K562 (cell line): ENCODE results near the gene SCYL2. TPM values are rescaled to one million over a fixed set of nuclear protein-coding genes. Genes with fewer than 3 reads are reported as not detected.

Source experiments
- ATAC-seq: fragments of 200-7000 bp; cut with Tn5 transposase; 3 replicates; pipeline ENCODE4 v1.9.1; 2020; ENCODE audit warnings: moderate library complexity
- BruUV-seq: library from RNA; stranded (reverse); fragments of 400-500 nt; replicated peaks from 2 replicates; lab custom pipeline; 2021; lab: Mats Ljungman, UMichigan
- CTCF ChIA-PET: fragments of 300-600 bp; formaldehyde crosslinking; extraction: SDS; loops from one replicate; lab custom pipeline; 2021; ENCODE audit warnings: low intra/inter-chr PET ratio; lab: Yijun Ruan, JAX
- POLR2A ChIA-PET: fragments of 300-600, 350-650 bp; sonication (Branson Sonifier 250); formaldehyde crosslinking; extraction: SDS; loops from one replicate; lab custom pipeline; 2021; ENCODE audit warnings: antibody characterized with exemption, inconsistent platforms; lab: Yijun Ruan, JAX
- DNase-seq, 4 experiments: peaks; one replicate each; pipeline versions ENCODE4 v3.0.0 to v3.0.0-alpha.2; 2011 to 2018; ENCODE audit warnings: low spot score in 3 of 4, mixed read lengths in 3 of 4; ENCODE audit errors: extremely low read depth in 1 of 4
- FAIRE-seq: peaks from 2 replicates; lab custom pipeline; 2011; peaks lifted over from hg19 to GRCh38; lab: Jason Lieb, UNC
- H2AFZ ChIP-seq: 2 replicates; pipeline ENCODE4 v1.6.0; 2011; ENCODE audit warnings: low read depth, low read length, control low read depth, inconsistent platforms
- H3K27ac ChIP-seq: fragments of 200-600 bp; 3 replicates; pipeline ENCODE4 v1.8.0; 2011; ENCODE audit warnings: low read depth, mild to moderate bottlenecking, control low read depth, inconsistent platforms, low read length, moderate library complexity, mixed read lengths; ENCODE audit errors: extremely low read depth
- H3K27me3 ChIP-seq, 2 experiments: fragments of 300-600 bp in 1 of 2; 2 replicates in 1 of 2; 3 replicates in 1 of 2; pipeline versions ENCODE4 v1.6.0 to v1.8.0; 2011; ENCODE audit warnings: inconsistent platforms in 2 of 2, low read length in 2 of 2, mild to moderate bottlenecking in 1 of 2, mixed read lengths in 1 of 2, moderate library complexity in 1 of 2; ENCODE audit not compliant: control insufficient read depth in 2 of 2, insufficient read depth in 2 of 2
- H3K36me3 ChIP-seq: fragments of 300-600 bp; 3 replicates; pipeline ENCODE4 v1.8.0; 2011; ENCODE audit warnings: mild to moderate bottlenecking, low read length, inconsistent platforms; ENCODE audit not compliant: control insufficient read depth, insufficient read depth
- H3K4me1 ChIP-seq, 2 experiments: fragments of 200-600 bp in 1 of 2; replicated peaks in 1 of 2; 2 replicates in 1 of 2; 3 replicates in 1 of 2; pipeline versions ENCODE4 v1.5.1 to v1.8.0; 2011; ENCODE audit warnings: inconsistent platforms in 2 of 2, low read length in 2 of 2, mild to moderate bottlenecking in 1 of 2, mixed read lengths in 1 of 2, moderate library complexity in 1 of 2; ENCODE audit not compliant: control insufficient read depth in 2 of 2, insufficient read depth in 2 of 2
- H3K4me2 ChIP-seq: 2 replicates; pipeline ENCODE4 v1.6.1; 2011; ENCODE audit warnings: low read length, control low read depth, inconsistent platforms, mixed read lengths; ENCODE audit not compliant: insufficient read depth
- H3K4me3 ChIP-seq: fragments of 200-600 bp; sonication (generic), shearing (Covaris generic); 2 replicates; pipeline ENCODE4 v1.5.1; 2016; ENCODE audit warnings: control low read depth, inconsistent platforms
- H3K79me2 ChIP-seq: fragments of 200-600 bp; 3 replicates; pipeline ENCODE4 v1.8.0; 2011; ENCODE audit warnings: low read length, inconsistent platforms; ENCODE audit not compliant: control insufficient read depth, insufficient read depth
- H3K9ac ChIP-seq, 2 experiments: 2 replicates each; pipeline versions ENCODE4 v1.6.0 to v1.6.1; 2011; ENCODE audit warnings: low read depth in 2 of 2, low read length in 2 of 2, control low read depth in 1 of 2, inconsistent platforms in 1 of 2, mild to moderate bottlenecking in 1 of 2, mixed read lengths in 1 of 2; ENCODE audit not compliant: insufficient read depth in 1 of 2
- H3K9me1 ChIP-seq: one replicate; pipeline ENCODE4 v1.6.0; 2011; ENCODE audit warnings: inconsistent platforms, mild to moderate bottlenecking, low read length, moderate library complexity; ENCODE audit not compliant: control insufficient read depth, insufficient read depth
- H3K9me3 ChIP-seq: replicated peaks from 2 replicates; pipeline ENCODE4 v1.5.1; 2011; ENCODE audit warnings: low read depth, low read length, inconsistent platforms; ENCODE audit not compliant: control insufficient read depth, insufficient read depth
- H4K20me1 ChIP-seq: replicated peaks from 2 replicates; pipeline ENCODE4 v1.6.1; 2011; ENCODE audit warnings: low read length, inconsistent platforms, mixed read lengths; ENCODE audit not compliant: control insufficient read depth, insufficient read depth
- ARID1B ChIP-seq: fragments of 450-650 bp; IDR thresholded peaks from 2 replicates; pipeline ENCODE4 v1.6.1; 2016; ENCODE audit warnings: antibody characterized with exemption, mild to moderate bottlenecking, inconsistent platforms
- ATF3 ChIP-seq, 2 experiments: fragments of 450-650 bp in 1 of 2; sonication (generic) in 1 of 2; formaldehyde crosslinking in 1 of 2; IDR thresholded peaks in 1 of 2; conservative IDR thresholded peaks in 1 of 2; 2 replicates each; pipeline versions ENCODE4 v1.6.1 to v1.8.1; 2016 to 2023; ENCODE audit warnings: mild to moderate bottlenecking in 2 of 2, moderate library complexity in 2 of 2, inconsistent platforms in 1 of 2, missing genetic modification reagents in 1 of 2
- CEBPG ChIP-seq, 3 experiments: fragments of 200-800 bp in 1 of 3; sonication (Bioruptor generic) in 1 of 3; sonication (generic) in 1 of 3; formaldehyde crosslinking in 1 of 3; IDR thresholded peaks in 2 of 3; conservative IDR thresholded peaks in 1 of 3; 2 replicates each; pipeline versions ENCODE4 v1.6.1 to v1.8.0; 2016 to 2022; ENCODE audit warnings: missing compliant biosample characterization in 2 of 3, missing genetic modification characterization in 2 of 3, mild to moderate bottlenecking in 1 of 3, missing genetic modification reagents in 1 of 3
- DMBX1 ChIP-seq: fragments of 250-450 bp; sonication (Bioruptor Pico); IDR thresholded peaks from 2 replicates; pipeline ENCODE4 v1.8.0; 2022; ENCODE audit warnings: inconsistent platforms, mild to moderate bottlenecking, moderate library complexity, borderline replicate concordance
- ERF ChIP-seq: fragments of 450-650 bp; formaldehyde crosslinking; IDR thresholded peaks from 2 replicates; pipeline ENCODE4 v1.4.0; 2020; ENCODE audit warnings: mild to moderate bottlenecking, mixed read lengths
- GTF2A2 ChIP-seq: IDR thresholded peaks from 2 replicates; pipeline ENCODE4 v1.6.1; 2016; ENCODE audit warnings: mild to moderate bottlenecking, missing genetic modification characterization, missing compliant biosample characterization
- HCFC1 ChIP-seq: IDR thresholded peaks from 2 replicates; pipeline ENCODE4 v1.6.1; 2012; ENCODE audit warnings: low read depth, low read length, improper control_type of control experiment
- IRF2 ChIP-seq: sonication (generic); formaldehyde crosslinking; IDR thresholded peaks from 2 replicates; pipeline ENCODE4 v1.8.1; 2022; ENCODE audit warnings: mild to moderate bottlenecking, missing genetic modification reagents
- L3MBTL2 ChIP-seq: fragments of 450-650 bp; IDR thresholded peaks from 2 replicates; pipeline ENCODE4 v1.6.1; 2016; ENCODE audit warnings: mild to moderate bottlenecking, moderate library complexity
- NCOA4 ChIP-seq: fragments of 450-650 bp; IDR thresholded peaks from 2 replicates; pipeline ENCODE4 v1.6.1; 2018; ENCODE audit warnings: mild to moderate bottlenecking; ENCODE audit not compliant: partially characterized antibody
- NFRKB ChIP-seq: fragments of 450-650 bp; IDR thresholded peaks from 2 replicates; pipeline ENCODE4 v1.6.1; 2016; ENCODE audit warnings: low read depth
- SIRT6 ChIP-seq: IDR thresholded peaks from one replicate; pipeline ENCODE4 v1.6.1; 2012; ENCODE audit warnings: low read depth, mild to moderate bottlenecking, control low read depth, inconsistent platforms, low read length, moderate library complexity
- SNIP1 ChIP-seq: fragments of 450-650 bp; IDR thresholded peaks from 2 replicates; pipeline ENCODE4 v1.7.1; 2017; ENCODE audit warnings: low read depth, mild to moderate bottlenecking
- TAF9B ChIP-seq: fragments of 450-650 bp; IDR thresholded peaks from 2 replicates; pipeline ENCODE4 v1.6.1; 2018; ENCODE audit warnings: mild to moderate bottlenecking; ENCODE audit not compliant: partially characterized antibody
- ZBTB8A ChIP-seq: fragments of 450-650 bp; IDR thresholded peaks from 2 replicates; pipeline ENCODE4 v1.6.1; 2018; ENCODE audit warnings: mild to moderate bottlenecking, moderate library complexity; ENCODE audit not compliant: partially characterized antibody
- ZNF707 ChIP-seq: fragments of 250-450 bp; sonication (Bioruptor Pico); conservative IDR thresholded peaks from 2 replicates; pipeline ENCODE4 v1.8.0; 2022; ENCODE audit warnings: inconsistent platforms, mild to moderate bottlenecking, moderate library complexity
- ZNF717 ChIP-seq: fragments of 250-450 bp; sonication (Bioruptor Pico); IDR thresholded peaks from 2 replicates; pipeline ENCODE4 v1.5.0; 2021
- WGBS: fragments of 100-300 bp; shearing (Covaris generic); methylation state at CpG from one replicate; pipeline ENCODE4 v1.1.6; 2016; ENCODE audit warnings: low coverage, mixed read lengths; ENCODE audit not compliant: insufficient coverage; ENCODE audit errors: missing lambda C conversion rate; 5-methylcytosine and 5-hydroxymethylcytosine counted together
- in situ Hi-C: fragments of 300-500 bp; cut with MboI; formaldehyde crosslinking; loops from 4 replicates; pipeline ENCODE4 v1.15.0; 2018; ENCODE audit warnings: inconsistent platforms, mixed read lengths
- intact Hi-C: fragments of 100-400 bp; cut with micrococcal nuclease; formaldehyde crosslinking; loops from 2 replicates; pipeline ENCODE4 v1.14.2; 2022
- polyA plus RNA-seq, 8 experiments: library from polyadenylated mRNA; depleted of rRNA in 4 of 8; stranded (reverse) in 5 of 8; unstranded in 3 of 8; fragments of >200 nt; fragmentation: Nextera tagmentation in 2 of 8; fragmentation: Illumina TruSeq in 1 of 8; extraction: Ambion mirVana in 2 of 8; extraction: Trizol in 1 of 8; gene quantifications; 2 replicates each; pipeline versions ENCODE4 v1.2.1 to v1.2.3, GENCODE V29; 2011 to 2014; ENCODE audit warnings: inconsistent platforms in 1 of 8, missing spikeins in 1 of 8
- total RNA-seq, 7 experiments: library from RNA; depleted of rRNA in 6 of 7; stranded (reverse); fragments of >200 nt in 6 of 7; fragmentation: Illumina TruSeq in 2 of 7; extraction: Trizol in 2 of 7; gene quantifications; 2 replicates each; pipeline versions ENCODE4 v1.2.1 to v1.2.3, GENCODE V29; 2011 to 2021; ENCODE audit warnings: low replicate concordance in 1 of 7
- TF ChIP-seq, protein P1 (sequence below): sonication (generic); formaldehyde crosslinking; IDR thresholded peaks from 2 replicates; pipeline ENCODE4 v1.4.0; 2020; ENCODE audit warnings: mild to moderate bottlenecking, missing genetic modification reagents
- TF ChIP-seq, protein P2 (sequence below): sonication (generic); formaldehyde crosslinking; IDR thresholded peaks from 2 replicates; pipeline ENCODE4 v1.9.0; 2022; ENCODE audit warnings: mild to moderate bottlenecking, missing genetic modification reagents

The SCYL2 gene
- total and polyA plus RNA-seq, 9 of the 15 experiments (the other 6 are each of a cell fraction or from before 2014, with no cell fraction given), result 9.9 to 49.0 (median 32.9) TPM

- Histone ChIP-seq H2AFZ (peak overlapping the region; percentile 100), H3K27ac (peak overlapping the region; percentile 96), H3K9ac (peak overlapping the region; percentile 97 to 100; a peak in 3 of 4 replicates), H3K27me3 (no peaks in the 10 kb centered on the region), H3K36me3 (no peaks in the 10 kb centered on the region), H3K4me3 (peak overlapping the region; percentile 95), H3K79me2 (peaks cover 42% of the 10 kb centered on the region), H3K9me3 (no peaks in the 10 kb centered on the region), H3K4me1 (peaks cover 0 to 10% of the 10 kb centered on the region in 2 experiments; a peak in 1 of 5 replicates), H3K4me2 (peak overlapping the region; percentile 90), H3K9me1 (no peaks in the 10 kb centered on the region), H4K20me1 (no peaks in the 10 kb centered on the region)
- ChIA-PET CTCF (no interaction called here), POLR2A (interaction anchor here (0.9 to 3.7 kb wide), 6 partner anchors 11 to 54 kb away, joined by 3 to 20 read pairs (median 5); no protein-coding TSS in a partner anchor)
- intact Hi-C loops (loop anchor here (5.0 kb wide), 2 partner anchors 36 to 64 kb away; partner anchors contain the start of gene ACTR6), in situ Hi-C loops (no loop called here)
- BruUV-seq, result TSS peak; percentile 70
- ATAC-seq (peak; percentile 1), DNase-seq (peak in 1 of 4 experiments; percentile 25), FAIRE-seq (no peak)
- 38% methylated on average over 9 of the region's 11 CpGs for WGBS
- no peak for TF ChIP-seq NCOA4
- TF ChIP-seq IRF2, result no peak
- no peak for TF ChIP-seq ZNF717 (CRISPR knock-in tag)
- TF ChIP-seq, protein P1, sequence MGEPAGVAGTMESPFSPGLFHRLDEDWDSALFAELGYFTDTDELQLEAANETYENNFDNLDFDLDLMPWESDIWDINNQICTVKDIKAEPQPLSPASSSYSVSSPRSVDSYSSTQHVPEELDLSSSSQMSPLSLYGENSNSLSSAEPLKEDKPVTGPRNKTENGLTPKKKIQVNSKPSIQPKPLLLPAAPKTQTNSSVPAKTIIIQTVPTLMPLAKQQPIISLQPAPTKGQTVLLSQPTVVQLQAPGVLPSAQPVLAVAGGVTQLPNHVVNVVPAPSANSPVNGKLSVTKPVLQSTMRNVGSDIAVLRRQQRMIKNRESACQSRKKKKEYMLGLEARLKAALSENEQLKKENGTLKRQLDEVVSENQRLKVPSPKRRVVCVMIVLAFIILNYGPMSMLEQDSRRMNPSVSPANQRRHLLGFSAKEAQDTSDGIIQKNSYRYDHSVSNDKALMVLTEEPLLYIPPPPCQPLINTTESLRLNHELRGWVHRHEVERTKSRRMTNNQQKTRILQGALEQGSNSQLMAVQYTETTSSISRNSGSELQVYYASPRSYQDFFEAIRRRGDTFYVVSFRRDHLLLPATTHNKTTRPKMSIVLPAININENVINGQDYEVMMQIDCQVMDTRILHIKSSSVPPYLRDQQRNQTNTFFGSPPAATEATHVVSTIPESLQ, result no peak
- TF ChIP-seq GTF2A2 (tag), result no peak
- no peak for TF ChIP-seq SNIP1
- TF ChIP-seq HCFC1, result no peak
- no peak for TF ChIP-seq DMBX1
- no peak for TF ChIP-seq ARID1B
- no peak for TF ChIP-seq ERF (CRISPR knock-in tag)
- no peak for TF ChIP-seq ZNF707 (CRISPR knock-in tag)
- peak; percentile 30; the same call in 1 of the 2 replicates for TF ChIP-seq L3MBTL2
- no peak for TF ChIP-seq SIRT6
- peak; percentile 56; the same call in 1 of the 2 replicates for TF ChIP-seq NFRKB
- TF ChIP-seq, protein P2, sequence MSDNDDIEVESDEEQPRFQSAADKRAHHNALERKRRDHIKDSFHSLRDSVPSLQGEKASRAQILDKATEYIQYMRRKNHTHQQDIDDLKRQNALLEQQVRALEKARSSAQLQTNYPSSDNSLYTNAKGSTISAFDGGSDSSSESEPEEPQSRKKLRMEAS (CRISPR knock-in tag), result no peak
- TF ChIP-seq ZBTB8A, result no peak
- no peak for TF ChIP-seq CEBPG (CRISPR knock-in tag; IDR thresholded peaks at IDR 0.05)
- peak; percentile 36 to 93; a peak in 3 of 4 replicates for TF ChIP-seq CEBPG (tag; conservative IDR thresholded peaks at IDR 0.05 in 1 of 2, IDR thresholded peaks at IDR 0.05 in 1 of 2)
- no peak for TF ChIP-seq TAF9B
- peak; percentile 88 for TF ChIP-seq ATF3 (IDR thresholded peaks at IDR 0.05)
- TF ChIP-seq ATF3 (CRISPR knock-in tag; conservative IDR thresholded peaks at IDR 0.05), result no peak
Observed at GRCh38 chr12:100265732-100266584, 1.0 kb upstream of the SCYL2 start.
